PC-3 (cell line): ENCODE measurements around the gene CCSER2. TPM values are rescaled to one million over a fixed set of nuclear protein-coding genes. Genes with fewer than 3 reads are reported as not detected.

ENCODE experiments used
- ATAC-seq: fragments of 200-7000 bp; cut with Tn5 transposase; 2 replicates; pipeline ENCODE4 v1.9.1; 2020; ENCODE audit warnings: mild to moderate bottlenecking, moderate library complexity
- BruUV-seq: library from RNA; stranded (reverse); fragments of 400-500 nt; replicated peaks from 2 replicates; lab custom pipeline; 2021; lab: Mats Ljungman, UMichigan
- CTCF ChIA-PET: fragments of 300-600 bp; sonication (Branson Sonifier 250); formaldehyde crosslinking; loops from one replicate; lab custom pipeline; 2022; ENCODE audit warnings: antibody characterized with exemption; lab: Charles Lee
- POLR2A ChIA-PET: fragments of 300-600 bp; sonication (Branson Sonifier 250); formaldehyde crosslinking; loops from one replicate; lab custom pipeline; 2022; ENCODE audit warnings: antibody characterized with exemption; ENCODE audit not compliant: unreplicated experiment; lab: Charles Lee
- DNase-seq: peaks from one replicate; pipeline ENCODE4 v3.0.0-alpha.2; 2015
- H2AFZ ChIP-seq: fragments of 300-600 bp; sonication (generic); 2 replicates; pipeline ENCODE4 v1.6.0; 2016; ENCODE audit warnings: antibody characterized with exemption, low read length
- H3F3A ChIP-seq: fragments of 300-600 bp; sonication (generic); one replicate; pipeline ENCODE4 v1.6.0; 2017; ENCODE audit warnings: antibody characterized with exemption, low read length, control low read depth, mild to moderate bottlenecking; ENCODE audit not compliant: unreplicated experiment
- H3K27ac ChIP-seq: fragments of 300-600 bp; sonication (generic); 2 replicates; pipeline ENCODE4 v1.5.1; 2016; ENCODE audit warnings: mild to moderate bottlenecking, low read length
- H3K27me3 ChIP-seq: fragments of 300-600 bp; sonication (generic); 2 replicates; pipeline ENCODE4 v1.6.1; 2016; ENCODE audit warnings: low read length, mixed read lengths
- H3K36me3 ChIP-seq: fragments of 300-600 bp; sonication (generic); 2 replicates; pipeline ENCODE4 v1.6.1; 2016; ENCODE audit warnings: low read depth, mixed run types, low read length, mixed read lengths
- H3K4me1 ChIP-seq: fragments of 300-600 bp; sonication (generic); 2 replicates; pipeline ENCODE4 v1.5.1; 2016; ENCODE audit warnings: low read length; ENCODE audit not compliant: insufficient read depth
- H3K4me2 ChIP-seq: fragments of 300-600 bp; sonication (generic); 2 replicates; pipeline ENCODE4 v1.6.0; 2016; ENCODE audit warnings: low read length
- H3K4me3 ChIP-seq: fragments of 300-600 bp; sonication (generic); 2 replicates; pipeline ENCODE4 v1.5.1; 2016; ENCODE audit warnings: mild to moderate bottlenecking, low read length, mixed read lengths
- H3K79me2 ChIP-seq: fragments of 300-600 bp; sonication (generic); 2 replicates; pipeline ENCODE4 v1.6.1; 2017; ENCODE audit warnings: low read length, mixed read lengths
- H3K9ac ChIP-seq: fragments of 300-600 bp; sonication (generic); 2 replicates; pipeline ENCODE4 v1.6.0; 2016; ENCODE audit warnings: mild to moderate bottlenecking, low read length
- H3K9me2 ChIP-seq: fragments of 300-600 bp; sonication (generic); replicated peaks from 2 replicates; pipeline ENCODE4 v1.6.1; 2016; ENCODE audit warnings: mixed run types, low read length, mixed read lengths
- H3K9me3 ChIP-seq: fragments of 300-600 bp; sonication (generic); 2 replicates; pipeline ENCODE4 v1.6.1; 2016; ENCODE audit warnings: low read length, mixed read lengths
- H4K20me1 ChIP-seq: fragments of 300-600 bp; sonication (generic); 2 replicates; pipeline ENCODE4 v1.6.1; 2016; ENCODE audit warnings: low read length, mixed read lengths
- EZH2 ChIP-seq: fragments of 300-600 bp; sonication (generic); IDR thresholded peaks from one replicate; pipeline ENCODE4 v1.6.1; 2017; ENCODE audit warnings: antibody characterized with exemption, mild to moderate bottlenecking, low read length; ENCODE audit not compliant: unreplicated experiment
- EZH2phosphoT487 ChIP-seq: fragments of 300-600 bp; sonication (generic); IDR thresholded peaks from 2 replicates; pipeline ENCODE4 v1.6.1; 2018; ENCODE audit warnings: mild to moderate bottlenecking, antibody characterized with exemption, low read length, borderline replicate concordance
- intact Hi-C: fragments of 100-400 bp; cut with micrococcal nuclease; formaldehyde crosslinking; loops from 2 replicates; pipeline ENCODE4 v1.9.0; 2023
- total RNA-seq: library from RNA; depleted of rRNA; stranded (reverse); fragments of >200 nt; gene quantifications from 2 replicates; pipeline ENCODE4 v1.2.3, GENCODE V29; 2014
- TF ChIP-seq, protein P1 (sequence below): fragments of 300-600 bp; sonication (generic); conservative IDR thresholded peaks from 2 replicates; pipeline ENCODE4 v1.5.1; 2017; ENCODE audit warnings: antibody characterized with exemption, low read depth, mild to moderate bottlenecking, low read length

CCSER2 gene
- total RNA-seq, 1 experiment from 2014 or later, result 10.2 TPM

DNA sequence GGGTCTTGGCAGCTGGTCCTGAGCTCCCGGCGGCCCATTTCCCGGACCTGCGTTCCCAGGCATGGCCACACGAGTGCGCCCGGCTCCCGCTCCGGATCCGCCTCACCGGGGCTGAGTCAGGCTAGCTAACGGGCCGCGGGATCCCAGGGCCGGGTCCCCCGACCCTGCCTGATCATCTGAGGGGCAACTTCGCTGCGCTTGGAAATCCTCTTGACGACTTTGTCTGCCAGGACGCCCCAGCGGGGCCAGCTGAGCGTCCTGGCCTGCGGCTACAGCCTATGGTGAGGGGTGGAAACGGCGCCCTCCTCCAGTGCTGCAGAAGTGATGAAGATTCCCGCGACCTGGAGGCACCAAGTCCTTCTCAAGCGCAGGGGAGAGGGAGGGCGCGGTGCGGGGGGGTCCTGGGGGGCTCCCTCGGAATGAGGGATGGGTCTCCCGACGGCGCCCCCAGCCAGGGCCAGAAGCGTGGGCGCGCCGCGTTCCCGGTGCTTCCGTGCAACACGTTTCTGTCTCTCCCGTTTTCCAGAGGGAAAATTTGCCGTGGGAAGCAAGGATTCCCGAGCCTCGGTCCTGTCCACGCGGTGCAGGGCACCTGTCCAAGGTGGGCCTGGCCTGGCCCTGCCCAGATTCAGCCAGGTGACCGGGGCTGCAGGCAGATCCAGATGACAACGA lies 212.4 kb downstream of the CCSER2 start:
- Histone ChIP-seq H3K4me1 (peaks cover 10% of the 10 kb centered on the region), H3K27me3 (no peaks in the 10 kb centered on the region), H3K4me3 (peak overlapping the region; percentile 71), H3K9me3 (no peaks in the 10 kb centered on the region), H3K36me3 (no peaks in the 10 kb centered on the region), H3K79me2 (no peaks in the 10 kb centered on the region), H3F3A (no peaks in the 10 kb centered on the region), H3K9ac (peak overlapping the region; percentile 15; the same call in 1 of the 2 replicates), H3K9me2 (no peaks in the 10 kb centered on the region), H3K4me2 (peak overlapping the region; percentile 85), H3K27ac (no peak overlapping the region), H2AFZ (peak overlapping the region; percentile 79), H4K20me1 (no peaks in the 10 kb centered on the region)
- CTCF ChIA-PET, result interaction anchor here (0.7 to 1.1 kb wide), 5 partner anchors 68 to 276 kb away, joined by 3 to 8 read pairs (median 3); no protein-coding TSS in a partner anchor
- intact Hi-C loops, result loop anchor here (2.0 to 10.0 kb wide), 2 partner anchors 72 to 204 kb away; no protein-coding TSS in a partner anchor
- POLR2A ChIA-PET, result no interaction called here
- TF ChIP-seq EZH2phosphoT487, result no peak
- TF ChIP-seq, protein P1, sequence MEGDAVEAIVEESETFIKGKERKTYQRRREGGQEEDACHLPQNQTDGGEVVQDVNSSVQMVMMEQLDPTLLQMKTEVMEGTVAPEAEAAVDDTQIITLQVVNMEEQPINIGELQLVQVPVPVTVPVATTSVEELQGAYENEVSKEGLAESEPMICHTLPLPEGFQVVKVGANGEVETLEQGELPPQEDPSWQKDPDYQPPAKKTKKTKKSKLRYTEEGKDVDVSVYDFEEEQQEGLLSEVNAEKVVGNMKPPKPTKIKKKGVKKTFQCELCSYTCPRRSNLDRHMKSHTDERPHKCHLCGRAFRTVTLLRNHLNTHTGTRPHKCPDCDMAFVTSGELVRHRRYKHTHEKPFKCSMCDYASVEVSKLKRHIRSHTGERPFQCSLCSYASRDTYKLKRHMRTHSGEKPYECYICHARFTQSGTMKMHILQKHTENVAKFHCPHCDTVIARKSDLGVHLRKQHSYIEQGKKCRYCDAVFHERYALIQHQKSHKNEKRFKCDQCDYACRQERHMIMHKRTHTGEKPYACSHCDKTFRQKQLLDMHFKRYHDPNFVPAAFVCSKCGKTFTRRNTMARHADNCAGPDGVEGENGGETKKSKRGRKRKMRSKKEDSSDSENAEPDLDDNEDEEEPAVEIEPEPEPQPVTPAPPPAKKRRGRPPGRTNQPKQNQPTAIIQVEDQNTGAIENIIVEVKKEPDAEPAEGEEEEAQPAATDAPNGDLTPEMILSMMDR, result peak; percentile 71
- peak; percentile 77 for ATAC-seq
- peak; percentile 59 for DNase-seq
- no TSS peak for BruUV-seq

DNA sequence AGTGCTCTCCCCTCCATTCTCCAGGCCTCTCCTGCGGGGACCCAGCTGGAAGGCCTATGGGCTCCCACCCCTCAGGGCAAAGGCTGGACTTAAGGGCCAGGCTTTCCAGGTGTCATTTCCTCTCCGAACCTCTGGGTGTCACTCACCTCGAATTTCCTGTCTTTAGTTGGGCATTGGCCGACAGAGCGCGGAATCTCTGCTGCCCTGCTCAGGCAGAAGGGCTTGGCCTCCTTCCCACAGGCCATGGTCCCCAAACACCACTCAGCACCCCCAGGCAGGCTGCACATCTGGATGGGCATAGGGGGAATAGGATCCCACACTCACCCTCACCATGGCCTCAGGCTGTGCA lies 212.9 kb downstream of the CCSER2 start:
- CTCF ChIA-PET, result no interaction called here
- Histone ChIP-seq H3K4me1 (peaks cover 10% of the 10 kb centered on the region), H3K4me3 (peak overlapping the region; percentile 71; the same call in 1 of the 2 replicates), H3K27me3 (peaks cover 3% of the 10 kb centered on the region; the same call in 1 of the 2 replicates), H4K20me1 (no peaks in the 10 kb centered on the region), H3K4me2 (peak overlapping the region; percentile 85), H3F3A (no peaks in the 10 kb centered on the region), H3K9me2 (no peaks in the 10 kb centered on the region), H3K79me2 (no peaks in the 10 kb centered on the region), H3K27ac (no peak overlapping the region), H3K9me3 (no peaks in the 10 kb centered on the region), H2AFZ (peak overlapping the region; percentile 79; the same call in 1 of the 2 replicates), H3K9ac (no peak overlapping the region), H3K36me3 (no peaks in the 10 kb centered on the region)
- ATAC-seq (no peak), DNase-seq (no peak)
- intact Hi-C loops, result loop anchor here (2.0 to 10.0 kb wide), 2 partner anchors 72 to 204 kb away; no protein-coding TSS in a partner anchor
- POLR2A ChIA-PET, result no interaction called here
- no TSS peak for BruUV-seq
- TF ChIP-seq, protein P1, result peak; percentile 23; the same call in 1 of the 2 replicates
- TF ChIP-seq EZH2, result no peak
